Heart right ventricle (tissue), 16 donors: ENCODE results near the gene CRTC1. TPM values are rescaled to one million over a fixed set of nuclear protein-coding genes. Genes with fewer than 3 reads are reported as not detected.
A peak's percentile ranks its signal among the peaks of the same experiment; 100 is the strongest.

Source experiments
- ATAC-seq, 8 donors: fragments of 200-7000 bp; cut with Tn5 transposase; one replicate each; pipeline ENCODE4 v1.9.1; 2020; ENCODE audit warnings: mild to moderate bottlenecking in 8 of 8, moderate library complexity in 8 of 8, moderate number of reproducible peaks in 1 of 8
- DNase-seq, 2 donors: peaks; one replicate each; pipeline ENCODE4 v3.0.0-alpha.2; 2020
- H3K27ac ChIP-seq, 10 donors: fragments of 200-600 bp; sonication (generic) in 2 of 10; one replicate each; pipeline versions ENCODE4 v1.5.0 to v1.8.0; 2020 to 2022; ENCODE audit warnings: mild to moderate bottlenecking in 3 of 10
- H3K27me3 ChIP-seq, 7 donors: fragments of 200-600 bp; one replicate each; pipeline ENCODE4 v1.8.0; 2021 to 2022; ENCODE audit warnings: mild to moderate bottlenecking in 2 of 7
- H3K36me3 ChIP-seq, 9 donors: fragments of 200-600 bp; sonication (generic) in 1 of 9; one replicate each; pipeline versions ENCODE4 v1.5.0 to v1.8.0; 2020 to 2022; ENCODE audit warnings: mild to moderate bottlenecking in 2 of 9
- H3K4me1 ChIP-seq, 9 donors: fragments of 200-600 bp; sonication (generic) in 1 of 9; one replicate each; pipeline versions ENCODE4 v1.5.0 to v1.8.0; 2020 to 2022; ENCODE audit warnings: mild to moderate bottlenecking in 4 of 9
- H3K4me3 ChIP-seq, 10 donors: fragments of 200-600 bp; sonication (generic) in 2 of 10; one replicate each; pipeline versions ENCODE4 v1.5.0 to v1.8.0; 2020 to 2022; ENCODE audit warnings: mild to moderate bottlenecking in 7 of 10, moderate library complexity in 2 of 10
- H3K9me3 ChIP-seq, 11 donors: fragments of 200-600 bp in 10 of 11; sonication (generic) in 2 of 11; one replicate each; pipeline versions ENCODE4 v1.5.0 to v1.8.0; 2013 to 2022; ENCODE audit warnings: mild to moderate bottlenecking in 2 of 11, control low read depth in 1 of 11, moderate library complexity in 1 of 11
- WGBS, 2 donors: extraction: QIAGEN DNeasy Blood & Tissue Kit; methylation state at CpG; one replicate each; pipeline ENCODE4 v1.1.7; 2013; ENCODE audit warnings: inconsistent platforms in 1 of 2; 5-methylcytosine and 5-hydroxymethylcytosine counted together
- intact Hi-C, 10 donors: fragments of 100-400 bp; cut with DNase I; formaldehyde crosslinking; loops; one replicate each; pipeline versions ENCODE4 v1.11.1 to v1.14.2; 2022
- polyA plus RNA-seq, 2 donors: library from polyadenylated mRNA; stranded (reverse); fragments of 200-250 nt; gene quantifications; one replicate each; pipeline ENCODE4 v1.2.3, GENCODE V29; 2013
- total RNA-seq, 10 donors: library from RNA; stranded (reverse); fragmentation: NEBNext Ultra II Directional in 3 of 10; extraction: Animal tissue kit (Norgen Biotek cat#: 25700) in 3 of 10; gene quantifications; one replicate each; pipeline versions ENCODE4 v1.2.1 to v1.2.4, GENCODE V29; 2021 to 2023
- TF ChIP-seq, protein P1 (sequence below), 9 donors: fragments of 200-600 bp; sonication (generic) in 2 of 9; IDR thresholded peaks; one replicate each; pipeline versions ENCODE4 v1.5.0 to v1.8.0; 2021 to 2022; ENCODE audit warnings: antibody characterized with exemption in 9 of 9, mild to moderate bottlenecking in 5 of 9, moderate library complexity in 1 of 9
- donor health status: Arrhythmogenic right ventricular cardiomyopathy.
- donor health status: ischemic (EF 13 %, LVEDD 7.1; RV severe dilation, severe dysfunction).
- donor health status: healthy with polysubstance abuse.
- donor health status: DM: no; HTN: yes; CAD: no.
- donor health status: DM: no; HTN: no; CAD: no.
- donor health status: ischemic (EF 25% LVEDD 6.9; RV normal size, moderate dysfunction).
- donor health status: ischemic (EF 25% LVEDD 5.7; RV mildly dilated, moderate dysfunction).
- donor health status: healthy.
- donor health status: DM: yes; HTN: yes; CAD: no.
- donor health status: Ischemic cardiomyopathy.
- donor health status: ischemic (EF 35%, LVEDD 5.7; RV mildly dilated, moderate dysfunction).
- donor health status: nonischemic (EF 11% LVEDD 7.7; RV severe dilation, severe dysfunction).
- donor health status: DM: yes; HTN: yes; CAD: no.
- donor health status: PGD.
- donor health status: ischemic (EF 29% LVEDD 5.4; RV normal size, mild dysfunction).
- donor health status: nonischemic (EF 23%, LVEDD 6.1; RV moderate dilation, normal function).

The CRTC1 gene
- total and polyA plus RNA-seq, 12 donors: 3.2 to 11.8 (median 9.1) TPM

DNA sequence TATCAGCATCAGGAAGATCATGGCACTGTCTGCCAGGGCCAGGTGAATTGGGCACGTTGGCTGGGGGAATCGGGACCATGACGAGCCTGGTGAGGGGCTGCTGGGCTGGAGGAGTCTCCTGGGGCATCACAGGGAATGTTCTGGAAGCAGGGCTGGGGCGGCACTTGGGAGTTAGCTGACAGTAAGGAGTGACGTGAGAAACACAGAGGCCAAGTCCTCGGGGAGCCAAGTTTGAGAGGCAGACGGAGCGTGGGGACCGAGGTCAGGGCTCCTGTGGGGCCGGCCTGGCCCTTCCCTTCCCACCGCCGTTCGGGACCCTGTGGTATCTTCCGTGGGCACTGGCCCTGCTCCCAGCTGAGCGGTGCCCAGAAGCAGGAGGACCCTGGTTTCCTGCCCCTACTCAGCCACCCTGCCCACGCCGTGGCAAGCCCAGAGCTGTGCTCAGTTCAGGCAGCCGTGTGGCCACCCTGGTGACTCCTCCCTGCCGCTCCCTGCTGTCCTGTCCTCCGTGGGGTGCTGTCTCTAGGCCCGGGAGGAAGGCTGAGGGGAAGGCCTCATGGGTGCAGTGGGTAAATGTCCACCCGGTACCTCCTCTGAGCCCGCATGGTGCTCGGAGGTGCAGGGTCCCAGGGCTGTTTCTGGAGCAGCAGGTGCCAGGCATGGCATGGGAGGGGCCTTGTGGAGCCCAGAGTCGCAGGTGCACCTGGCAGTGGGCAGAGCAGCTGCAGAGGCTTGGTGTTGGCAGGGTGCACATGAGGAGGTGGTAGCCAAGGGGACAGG lies 25.2 kb downstream of the CRTC1 start:
- no peaks in the 10 kb centered on the region for H3K9me3 ChIP-seq
- no peaks in the 10 kb centered on the region for H3K27me3 ChIP-seq
- peak in 1 of 2 donors; percentile 28 for DNase-seq
- TF ChIP-seq, protein P1, sequence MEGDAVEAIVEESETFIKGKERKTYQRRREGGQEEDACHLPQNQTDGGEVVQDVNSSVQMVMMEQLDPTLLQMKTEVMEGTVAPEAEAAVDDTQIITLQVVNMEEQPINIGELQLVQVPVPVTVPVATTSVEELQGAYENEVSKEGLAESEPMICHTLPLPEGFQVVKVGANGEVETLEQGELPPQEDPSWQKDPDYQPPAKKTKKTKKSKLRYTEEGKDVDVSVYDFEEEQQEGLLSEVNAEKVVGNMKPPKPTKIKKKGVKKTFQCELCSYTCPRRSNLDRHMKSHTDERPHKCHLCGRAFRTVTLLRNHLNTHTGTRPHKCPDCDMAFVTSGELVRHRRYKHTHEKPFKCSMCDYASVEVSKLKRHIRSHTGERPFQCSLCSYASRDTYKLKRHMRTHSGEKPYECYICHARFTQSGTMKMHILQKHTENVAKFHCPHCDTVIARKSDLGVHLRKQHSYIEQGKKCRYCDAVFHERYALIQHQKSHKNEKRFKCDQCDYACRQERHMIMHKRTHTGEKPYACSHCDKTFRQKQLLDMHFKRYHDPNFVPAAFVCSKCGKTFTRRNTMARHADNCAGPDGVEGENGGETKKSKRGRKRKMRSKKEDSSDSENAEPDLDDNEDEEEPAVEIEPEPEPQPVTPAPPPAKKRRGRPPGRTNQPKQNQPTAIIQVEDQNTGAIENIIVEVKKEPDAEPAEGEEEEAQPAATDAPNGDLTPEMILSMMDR (IDR thresholded peaks at IDR 0.05): no peak
- no peak overlapping the region for H3K4me3 ChIP-seq
- H3K27ac ChIP-seq: no peak overlapping the region
- ATAC-seq: peak in 5 of 8 donors; percentile 9 to 37 (median 21)
- H3K4me1 ChIP-seq: peaks cover 0 to 42% (median 17%) of the 10 kb centered on the region in 9 donors
- H3K36me3 ChIP-seq: no peaks in the 10 kb centered on the region
- 85 to 87% methylated on average over 25 of the region's 25 CpGs for WGBS, 2 donors
- intact Hi-C loops: no loop called here

DNA sequence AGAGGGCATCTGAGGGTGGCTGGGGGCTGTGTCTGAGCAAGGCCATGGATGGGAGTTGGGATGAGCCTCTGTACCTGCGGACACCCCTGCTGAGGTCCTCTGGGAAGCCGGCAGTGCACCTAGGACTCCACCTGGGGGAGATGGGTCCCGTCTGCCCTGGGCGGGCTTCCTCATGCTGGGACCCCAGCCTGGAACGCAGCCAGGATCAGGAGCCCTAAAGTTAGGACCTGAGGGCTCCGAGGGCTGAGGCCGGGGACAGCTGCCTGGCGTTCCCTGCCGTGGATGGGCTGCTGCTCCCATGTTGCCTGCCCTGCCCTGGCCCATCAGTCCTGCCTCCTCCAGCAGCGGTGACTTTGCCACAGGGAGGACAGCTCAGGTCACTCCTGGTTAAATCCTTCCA lies 26.1 kb downstream of the CRTC1 start:
- H3K36me3 ChIP-seq: no peaks in the 10 kb centered on the region
- WGBS, 2 donors: 94 to 98% methylated on average over 9 to 10 of the region's 10 CpGs
- H3K4me3 ChIP-seq: no peak overlapping the region
- peak in 1 of 8 donors; percentile 8 for ATAC-seq
- H3K9me3 ChIP-seq: no peaks in the 10 kb centered on the region
- DNase-seq: no peak
- intact Hi-C loops: no loop called here
- H3K27me3 ChIP-seq: no peaks in the 10 kb centered on the region
- peaks cover 0 to 46% (median 21%) of the 10 kb centered on the region in 9 donors for H3K4me1 ChIP-seq
- no peak overlapping the region for H3K27ac ChIP-seq
- TF ChIP-seq, protein P1 (IDR thresholded peaks at IDR 0.05): no peak

DNA sequence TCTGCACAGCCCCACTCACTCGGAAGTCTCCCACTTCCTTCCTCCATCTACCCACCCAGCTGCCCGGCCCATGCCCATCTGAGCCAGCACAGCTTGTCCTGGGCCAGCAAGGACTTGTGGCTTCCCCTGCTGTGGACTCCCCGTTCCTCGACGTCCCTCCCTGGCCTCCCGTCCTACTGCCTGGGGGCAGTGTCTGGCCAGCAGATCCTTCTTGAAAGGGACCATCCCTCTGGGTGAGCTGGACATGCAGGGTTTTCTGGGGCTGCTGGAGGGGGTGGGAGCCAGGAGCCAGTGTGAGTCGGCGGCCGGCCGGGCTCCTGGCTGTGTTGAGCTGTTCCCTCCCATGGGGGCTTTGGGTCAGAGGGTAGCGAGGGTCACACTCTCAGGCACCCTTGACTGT lies 26.7 kb downstream of the CRTC1 start:
- TF ChIP-seq, protein P1 (IDR thresholded peaks at IDR 0.05): no peak
- Histone ChIP-seq H3K27ac (no peak overlapping the region), H3K36me3 (no peaks in the 10 kb centered on the region), H3K4me3 (no peak overlapping the region), H3K4me1 (peaks cover 0 to 46% (median 21%) of the 10 kb centered on the region in 9 donors), H3K27me3 (no peaks in the 10 kb centered on the region), H3K9me3 (no peaks in the 10 kb centered on the region)
- ATAC-seq: no peak
- 79 to 83% methylated on average over 11 of the region's 11 CpGs for WGBS, 2 donors
- intact Hi-C loops: no loop called here
- no peak for DNase-seq

DNA sequence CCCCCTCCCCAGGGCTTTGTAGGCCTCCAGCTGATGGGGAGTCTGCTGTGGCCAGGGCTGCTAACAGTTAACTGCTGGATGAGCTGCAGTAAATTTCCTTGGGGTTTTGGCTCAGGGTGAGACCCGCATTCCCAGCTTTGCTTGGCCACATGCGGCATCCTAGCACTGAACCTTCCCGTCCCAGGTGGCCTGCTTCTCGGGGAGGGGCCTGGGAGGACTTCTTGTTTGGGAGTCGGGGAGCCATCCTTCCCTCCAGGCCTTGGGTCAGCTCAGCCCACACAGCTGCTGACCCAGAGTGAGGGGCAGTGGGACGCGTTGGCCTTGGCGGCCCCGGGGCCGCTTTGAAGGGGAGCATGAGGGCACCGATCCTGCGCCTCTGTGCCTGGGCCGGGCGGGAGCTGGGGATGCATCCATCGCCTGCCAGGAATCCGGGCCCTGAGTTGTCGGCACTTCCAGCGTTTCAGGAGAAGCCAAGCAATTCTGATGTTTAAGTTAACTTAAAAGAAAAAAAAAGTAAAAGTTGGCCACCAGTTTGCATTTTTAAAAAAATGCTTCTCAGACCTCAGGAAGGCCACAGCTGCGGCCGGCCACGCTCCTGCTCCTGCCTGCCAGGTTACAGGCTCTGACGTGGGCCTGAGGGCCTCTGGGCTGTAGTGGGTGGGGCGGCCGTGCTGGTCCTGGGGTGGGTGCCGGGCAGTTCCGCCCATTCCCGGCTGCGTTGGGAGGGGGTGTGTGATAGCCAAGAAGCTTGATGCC lies 27.7 kb downstream of the CRTC1 start:
- ATAC-seq (peak in 7 of 8 donors; percentile 34 to 75 (median 57)), DNase-seq (peak; percentile 36 to 56)
- peak overlapping the region in 1 of 10 donors; percentile 64 for H3K27ac ChIP-seq
- WGBS, 2 donors: 78 to 79% methylated on average over 28 of the region's 28 CpGs
- H3K27me3 ChIP-seq: no peaks in the 10 kb centered on the region
- peaks cover 0 to 46% (median 21%) of the 10 kb centered on the region in 9 donors for H3K4me1 ChIP-seq
- H3K4me3 ChIP-seq: no peak overlapping the region
- H3K9me3 ChIP-seq: no peaks in the 10 kb centered on the region
- TF ChIP-seq, protein P1 (IDR thresholded peaks at IDR 0.05): no peak
- intact Hi-C loops: no loop called here
- no peaks in the 10 kb centered on the region for H3K36me3 ChIP-seq
